Stimulated activated CD4-positive, alpha-beta T cell treated with anti-CD3 and anti-CD28 coated beads, Interleukin-12 subunit alpha, Interleukin-12 subunit beta, amount 100 ng/mL, for 48 hours (primary cell): Measurements from ENCODE around the gene RNF149.
"Not testable (repeated sequence)": the region's sequence is repeated elsewhere in the genome, so short reads cannot be mapped to it uniquely, and the experiment has no call there.

Experiments used
- DNase-seq, 3 donors: peaks; one replicate each; pipeline ENCODE4 v3.0.0-alpha.2; 2020; ENCODE audit warnings: low read depth in 2 of 3, low spot score in 1 of 3

The RNF149 gene

GRCh38 chr2:101263377-101263800, 45.1 kb downstream of the RNF149 start:
- DNase-seq = no peak

DNA sequence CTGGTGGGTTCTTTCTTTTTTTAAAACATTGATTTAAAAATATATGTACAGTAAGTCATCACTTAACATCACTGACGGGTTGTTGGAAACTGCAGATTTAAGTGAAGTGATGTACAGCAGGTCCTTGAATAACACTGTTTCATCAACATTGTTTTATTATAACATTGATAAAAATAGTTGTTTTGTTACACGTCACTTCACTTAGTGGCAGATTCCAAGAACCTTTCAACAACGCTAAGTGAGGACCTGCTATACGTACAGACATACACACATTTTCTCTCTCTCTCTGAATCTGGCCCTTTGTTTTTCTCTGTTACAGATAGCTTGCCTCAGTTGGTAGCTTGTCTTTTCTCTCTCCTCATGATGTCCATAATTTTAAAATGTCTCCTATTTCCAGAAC, 46.4 kb downstream of the RNF149 start:
- DNase-seq = no peak

DNA sequence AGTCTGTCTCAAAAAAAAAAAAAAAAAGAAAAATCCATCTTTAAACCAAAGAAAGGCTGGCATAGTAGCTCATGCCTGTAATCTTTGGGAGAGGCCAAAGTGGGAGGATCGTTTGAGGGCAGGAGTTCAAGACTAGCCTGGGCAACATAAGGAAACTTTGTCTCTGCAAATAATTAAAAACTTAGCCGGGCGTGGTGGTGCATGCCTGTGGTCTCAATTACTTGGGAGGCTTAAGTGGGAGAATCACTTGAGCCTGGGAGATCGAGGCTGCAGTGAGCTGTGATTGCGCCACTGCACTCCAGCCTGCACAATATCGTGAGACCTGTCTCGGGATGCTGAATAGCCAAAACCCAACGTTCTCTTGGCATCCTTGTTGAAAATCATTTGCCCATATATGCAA, 49.7 kb downstream of the RNF149 start:
- DNase-seq = no peak

DNA sequence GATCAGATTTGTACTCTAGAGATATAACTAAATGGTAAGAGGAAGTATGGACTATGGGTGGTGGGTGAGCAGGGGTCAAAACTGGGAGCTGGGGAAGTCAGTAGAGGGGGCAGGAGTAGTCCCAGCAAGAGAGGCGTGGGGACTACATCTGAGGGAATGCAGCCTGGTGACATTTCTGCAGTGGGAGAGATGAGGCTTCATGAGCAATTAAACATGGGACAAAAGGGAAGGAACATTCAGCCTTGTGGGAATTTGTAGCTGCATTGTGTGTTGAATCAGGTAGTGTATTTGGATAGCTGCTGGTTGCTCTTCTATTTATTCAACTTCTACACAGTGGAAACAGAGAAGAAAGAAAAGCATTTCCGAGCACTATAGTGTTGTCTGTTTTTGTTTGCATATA, 52.2 kb downstream of the RNF149 start:
- no peak for DNase-seq

DNA sequence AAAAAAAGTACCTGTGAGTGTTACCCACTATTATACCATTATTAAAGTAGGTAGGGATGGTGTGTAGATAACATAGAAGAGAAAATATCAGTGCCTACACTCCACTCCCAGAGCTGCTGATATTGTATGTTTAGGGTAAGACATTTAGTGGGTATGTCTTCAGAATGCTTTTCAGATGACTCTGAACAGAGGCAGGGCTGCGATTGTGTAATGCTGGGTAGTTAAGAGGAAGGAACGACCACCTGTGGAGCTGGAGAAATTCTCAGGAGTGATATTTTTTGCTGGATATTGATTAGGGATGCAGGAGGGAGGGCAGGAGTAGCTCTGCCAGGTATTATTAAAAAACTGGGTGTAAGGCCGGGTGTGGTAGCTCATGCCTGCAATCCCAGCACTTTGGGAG, 53.0 kb downstream of the RNF149 start:
- no peak for DNase-seq

GRCh38 chr2:101253703-101254450, 54.6 kb downstream of the RNF149 start:
- DNase-seq = no peak

DNA sequence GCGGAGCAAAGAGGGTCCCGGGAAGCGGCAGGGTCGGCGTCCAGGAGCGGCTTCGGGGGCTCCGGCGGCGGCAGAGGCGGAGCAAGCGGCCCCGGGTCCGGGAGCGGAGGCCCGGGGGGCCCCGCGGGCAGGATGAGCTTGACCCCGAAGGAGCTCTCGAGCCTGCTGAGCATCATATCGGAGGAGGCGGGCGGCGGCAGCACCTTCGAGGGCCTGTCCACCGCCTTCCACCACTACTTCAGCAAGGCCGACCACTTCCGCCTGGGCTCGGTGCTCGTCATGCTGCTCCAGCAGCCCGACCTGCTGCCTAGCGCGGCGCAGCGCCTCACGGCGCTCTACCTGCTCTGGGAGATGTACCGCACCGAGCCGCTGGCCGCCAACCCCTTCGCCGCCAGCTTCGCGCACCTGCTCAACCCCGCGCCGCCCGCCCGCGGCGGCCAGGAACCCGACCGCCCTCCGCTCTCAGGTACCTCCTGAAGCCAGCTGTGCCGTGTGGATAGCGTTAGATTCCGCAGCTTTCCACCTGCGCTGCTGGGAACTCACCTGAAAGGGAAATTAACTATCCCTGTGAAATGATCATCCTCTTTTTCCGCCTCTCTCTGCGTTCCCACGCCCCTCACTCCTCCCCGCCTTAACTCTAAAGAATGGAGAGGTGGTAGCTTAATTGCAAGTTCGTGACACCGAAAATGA, 55.3 kb downstream of the RNF149 start:
- DNase-seq = peak; percentile 45 to 64 (median 51)

DNA sequence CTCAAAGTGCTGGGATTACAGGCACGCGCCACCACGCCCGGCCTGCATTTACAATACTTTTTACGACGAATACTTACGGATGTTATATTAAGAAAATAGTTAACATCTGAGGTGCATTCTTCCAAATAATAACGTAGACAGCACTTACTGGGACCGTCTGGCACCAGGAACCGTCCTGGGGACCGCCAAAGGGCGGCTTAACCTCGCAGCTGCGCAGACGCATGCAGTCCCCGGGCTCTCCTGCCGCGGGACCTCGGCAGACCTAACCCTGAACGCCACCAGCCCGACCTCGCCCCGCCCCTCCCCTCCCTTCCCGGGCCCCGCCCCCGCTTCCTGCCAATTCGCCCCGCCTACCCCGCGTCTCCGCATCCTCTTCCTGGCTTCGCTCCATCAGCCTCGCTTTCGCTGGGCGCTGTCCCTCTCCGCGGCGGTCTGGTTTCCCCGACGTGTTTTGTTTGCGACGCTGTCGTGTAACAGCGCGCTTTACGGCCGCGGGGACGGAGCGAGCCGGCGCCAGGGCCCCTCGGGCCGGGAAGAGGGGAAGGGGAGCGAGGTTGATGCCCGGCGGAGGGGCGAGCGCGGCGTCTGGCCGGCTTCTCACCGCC, 56.0 kb downstream of the RNF149 start, which contains the start of gene CNOT11:
Gene CNOT11, plus strand, starts transcription at position 479 of the 605 bp plus-strand sequence. Its CDS starts 79 bp downstream, at position 558.
- DNase-seq = peak; percentile 98 to 99 (median 98)

- DNase-seq = no peak
Measured at GRCh38 chr2:101251844-101252407, 56.6 kb downstream of the RNF149 start.

GRCh38 chr2:101251246-101251781, 57.2 kb downstream of the RNF149 start:
- DNase-seq = not testable (repeated sequence)

- DNase-seq = no peak
Measured at GRCh38 chr2:101249826-101250225, 58.7 kb downstream of the RNF149 start.

- not testable (repeated sequence) for DNase-seq
Measured at GRCh38 chr2:101248756-101249155, 59.7 kb downstream of the RNF149 start.

DNA sequence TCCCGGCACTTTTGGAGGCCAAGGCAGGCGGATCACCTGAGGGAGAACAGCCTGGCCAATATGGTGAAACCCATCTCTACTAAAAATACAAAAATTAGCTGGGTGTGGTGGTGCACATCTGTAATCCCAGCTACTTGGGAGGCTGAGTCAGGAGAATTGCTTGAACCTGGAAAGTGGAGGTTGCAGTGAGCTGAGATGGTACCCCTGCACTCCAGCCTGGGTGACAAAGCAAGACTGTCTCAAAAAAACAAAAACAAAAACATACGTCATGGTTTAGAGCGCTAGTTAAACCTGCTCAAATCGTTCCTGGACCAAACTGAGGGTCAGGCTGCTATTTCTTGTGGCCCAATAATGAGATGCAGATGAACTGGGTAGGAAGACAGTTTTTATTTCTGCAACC, 63.0 kb downstream of the RNF149 start:
- not testable (repeated sequence) for DNase-seq

- DNase-seq = not testable (repeated sequence)
Measured at GRCh38 chr2:101244899-101245298, 63.6 kb downstream of the RNF149 start.

GRCh38 chr2:101244373-101244772, 64.1 kb downstream of the RNF149 start:
- not testable (repeated sequence) for DNase-seq

DNA sequence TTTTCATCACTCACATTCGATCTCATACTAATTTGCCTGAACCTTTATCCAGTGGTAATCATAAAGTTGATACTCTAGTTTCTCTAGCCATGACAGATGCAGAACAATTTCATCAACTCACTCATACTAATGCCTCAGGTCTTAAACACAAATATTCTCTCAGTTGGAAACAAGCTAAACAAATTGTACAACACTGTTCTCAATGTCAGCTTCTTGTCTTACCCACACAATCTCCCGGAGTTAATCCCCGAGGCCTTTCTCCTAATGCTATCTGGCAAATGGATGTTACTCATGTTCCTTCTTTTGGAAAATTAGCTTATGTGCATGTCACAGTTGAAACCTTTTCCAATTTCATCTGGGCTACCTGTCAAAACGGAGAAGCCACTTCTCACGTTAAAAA, 67.3 kb downstream of the RNF149 start:
- DNase-seq = no peak

DNA sequence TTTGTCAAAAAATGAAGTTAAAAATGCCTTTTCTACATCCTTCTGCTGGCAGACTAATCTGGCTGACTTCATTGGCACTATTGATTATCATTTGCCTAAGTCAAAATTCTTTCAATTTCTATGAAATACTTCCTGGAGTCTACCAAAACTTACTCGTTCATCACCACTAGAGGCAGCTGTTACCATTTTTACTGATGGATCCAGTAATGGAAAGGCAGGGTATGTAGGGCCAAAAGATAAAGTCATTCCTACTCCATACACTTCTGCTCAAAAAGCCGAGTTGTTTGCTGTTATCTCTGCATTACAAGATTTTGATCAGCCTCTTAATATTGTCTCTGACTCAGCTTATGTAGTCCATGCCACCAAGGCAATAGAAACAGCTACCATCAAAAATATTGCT, 67.8 kb downstream of the RNF149 start:
- not testable (repeated sequence) for DNase-seq

- DNase-seq = not testable (repeated sequence)
Measured at GRCh38 chr2:101239760-101240118, 68.8 kb downstream of the RNF149 start.

GRCh38 chr2:101238930-101239759, 69.4 kb downstream of the RNF149 start:
- DNase-seq = no peak

GRCh38 chr2:101237944-101238343, 70.6 kb downstream of the RNF149 start:
- DNase-seq = not testable (repeated sequence)

DNA sequence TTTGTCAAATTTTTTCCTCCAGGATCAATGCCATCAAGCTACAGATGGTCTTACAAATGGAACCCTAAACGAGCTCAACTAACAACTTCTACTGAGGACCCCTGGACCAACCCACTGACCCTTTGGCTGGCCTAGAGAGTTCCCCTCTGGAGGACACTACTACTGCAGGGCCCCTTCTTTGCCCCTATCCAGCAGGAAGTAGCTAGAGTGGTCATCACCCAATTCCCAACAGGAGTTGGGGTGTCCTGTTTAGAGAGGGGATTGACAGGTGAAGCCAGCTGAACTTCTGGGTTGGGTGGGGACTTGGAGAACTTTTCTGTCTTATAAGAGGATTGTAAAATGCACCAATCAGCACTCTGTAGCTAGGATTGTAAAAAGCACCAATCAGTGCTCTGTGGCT, 72.5 kb downstream of the RNF149 start:
- DNase-seq = not testable (repeated sequence)
